H1 (cell line): ENCODE data around the gene RGS6. TPM values are rescaled to one million over a fixed set of nuclear protein-coding genes. Genes with fewer than 3 reads are reported as not detected.

Experiments
- CHD7 ChIP-seq: fragments of 300-600 bp; sonication (generic); IDR thresholded peaks from 2 replicates; pipeline ENCODE4 v1.7.1; 2012; ENCODE audit warnings: low read length, moderate library complexity, mild to moderate bottlenecking, inconsistent platforms; ENCODE audit not compliant: insufficient replicate concordance
- GTF2F1 ChIP-seq: IDR thresholded peaks from 2 replicates; pipeline ENCODE4 v1.6.1; 2012; ENCODE audit warnings: low read depth, low read length, improper control_type of control experiment, borderline replicate concordance
- HDAC6 ChIP-seq: IDR thresholded peaks from one replicate; pipeline ENCODE4 v1.7.1; 2012; ENCODE audit warnings: low read depth, mild to moderate bottlenecking, inconsistent platforms, low read length, moderate library complexity
- RXRA ChIP-seq: IDR thresholded peaks from 2 replicates; pipeline ENCODE4 v1.6.1; 2011; ENCODE audit warnings: low read depth, mild to moderate bottlenecking, low read length, moderate library complexity; ENCODE audit not compliant: insufficient read depth
- TCF12 ChIP-seq: IDR thresholded peaks from 2 replicates; pipeline ENCODE4 v1.6.1; 2011; ENCODE audit warnings: low read depth, mild to moderate bottlenecking, low read length
- polyA plus RNA-seq, 7 experiments: library from polyadenylated mRNA; depleted of rRNA in 3 of 7; stranded (reverse) in 5 of 7; unstranded in 2 of 7; fragments of >200 nt in 5 of 7; fragments of 200-250 nt in 2 of 7; gene quantifications; 1 replicate in 5 of 7; 2 replicates in 1 of 7; 4 replicates in 1 of 7; pipeline versions ENCODE4 v1.2.1 to v1.2.3, GENCODE V29; 2011 to 2013; ENCODE audit warnings: missing spikeins in 2 of 7, mixed read lengths in 2 of 7
- total RNA-seq: library from RNA; stranded (reverse); fragmentation: NEBNext Ultra II Directional; extraction: Animal tissue kit (Norgen Biotek cat#: 25700); gene quantifications from 2 replicates; pipeline ENCODE4 v1.2.1, GENCODE V29; 2021

The RGS6 gene
- total and polyA plus RNA-seq, 2 of the 8 experiments (the other 6 are each of a cell fraction or from before 2014, with no cell fraction given), result 0.26 to 1.1 TPM

- no peak for TF ChIP-seq CHD7
- TF ChIP-seq GTF2F1, result no peak
- no peak for TF ChIP-seq TCF12
- TF ChIP-seq HDAC6, result no peak
- no peak for TF ChIP-seq RXRA
Measured at GRCh38 chr14:72611506-72611905, 679.3 kb downstream of the RGS6 start (continued).
